ENCODE measurements around the gene PGM1. TPM values are rescaled to one million over a fixed set of nuclear protein-coding genes. Genes with fewer than 3 reads are reported as not detected.

Gene PGM1
- total and polyA plus RNA-seq, 7 experiments from 2014 or later, result 11.9 to 57.2 (median 16.8) TPM

DNA sequence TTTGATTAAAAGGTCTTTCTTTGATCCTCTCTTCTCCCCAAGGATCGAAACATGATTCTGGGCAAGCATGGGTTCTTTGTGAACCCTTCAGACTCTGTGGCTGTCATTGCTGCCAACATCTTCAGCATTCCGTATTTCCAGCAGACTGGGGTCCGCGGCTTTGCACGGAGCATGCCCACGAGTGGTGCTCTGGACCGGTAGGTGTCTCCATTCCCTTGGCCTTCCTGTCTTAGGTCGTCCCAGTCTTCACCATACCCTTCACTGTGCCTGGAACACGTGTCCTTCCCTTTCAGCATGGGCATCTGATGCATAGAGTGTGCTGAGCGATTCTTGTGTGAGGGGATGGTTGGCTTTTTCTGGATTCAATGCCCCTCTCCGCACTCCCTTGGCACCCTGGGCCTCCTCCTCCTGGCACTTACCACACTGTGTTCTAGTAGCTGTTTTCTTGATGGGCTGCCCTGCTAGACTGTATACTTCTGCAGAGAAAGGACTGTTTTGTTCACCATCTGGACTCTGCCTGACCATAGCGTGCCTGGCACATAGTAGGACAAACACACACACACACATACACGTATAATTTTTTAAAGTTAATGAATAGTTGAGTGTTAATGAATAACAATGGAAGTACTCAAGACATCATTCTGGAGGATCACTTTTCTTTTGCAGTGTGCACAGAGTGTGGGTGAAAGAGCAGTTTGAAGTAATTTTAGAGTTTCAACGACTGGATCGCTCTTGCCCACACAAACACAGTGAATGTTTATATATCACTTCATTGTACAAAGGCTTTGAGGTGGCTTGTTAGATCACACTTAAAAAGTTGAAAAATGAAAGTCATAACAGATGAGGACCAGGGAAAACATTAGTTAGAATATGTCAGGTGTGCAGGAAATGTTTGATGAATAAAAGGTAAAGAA is 43.2 kb downstream of the PGM1 start:
- Mint-ChIP-seq H3K4me1 (peaks cover 0 to 25% (median 7%) of the 10 kb centered on the region in 7 donors), H3K27me3 (no peaks in the 10 kb centered on the region), H3K27ac (peak overlapping the region in 3 of 9 donors; percentile 1 to 36 (median 23)), H3K36me3 (peaks cover 21 to 87% (median 40%) of the 10 kb centered on the region in 5 donors), H3K4me3 (no peak overlapping the region), H3K9me3 (no peaks in the 10 kb centered on the region)
- ATAC-seq (no peak), DNase-seq (no peak)
- ChIA-PET POLR2A (no interaction called here), CTCF (no interaction called here)
- H3K4me3 ChIP-seq (ENCODE audit: low read length), result no peak overlapping the region
- H3K4me1 ChIP-seq (ENCODE audit: control insufficient read depth in 2 of 2, insufficient read depth in 2 of 2, low read length in 2 of 2), result no peaks in the 10 kb centered on the region
- intact Hi-C loops (cut with micrococcal nuclease), result loop anchor here in 1 of 2 donors (2.0 kb wide), 1 partner anchor 14 kb away; no protein-coding TSS in a partner anchor
- no peaks in the 10 kb centered on the region for H3K9me3 ChIP-seq (ENCODE audit: control insufficient read depth in 2 of 3, low read length in 3 of 3)
- H3K36me3 ChIP-seq (ENCODE audit: control insufficient read depth in 2 of 3, insufficient read depth in 3 of 3, low read length in 3 of 3), result peaks cover 0 to 58% (median 0%) of the 10 kb centered on the region in 3 experiments
- H3K27me3 ChIP-seq (ENCODE audit: control insufficient read depth in 2 of 2, insufficient read depth in 2 of 2, low read length in 2 of 2), result no peaks in the 10 kb centered on the region
- H3K27ac ChIP-seq (ENCODE audit: low read depth, low read length), result no peak overlapping the region

DNA sequence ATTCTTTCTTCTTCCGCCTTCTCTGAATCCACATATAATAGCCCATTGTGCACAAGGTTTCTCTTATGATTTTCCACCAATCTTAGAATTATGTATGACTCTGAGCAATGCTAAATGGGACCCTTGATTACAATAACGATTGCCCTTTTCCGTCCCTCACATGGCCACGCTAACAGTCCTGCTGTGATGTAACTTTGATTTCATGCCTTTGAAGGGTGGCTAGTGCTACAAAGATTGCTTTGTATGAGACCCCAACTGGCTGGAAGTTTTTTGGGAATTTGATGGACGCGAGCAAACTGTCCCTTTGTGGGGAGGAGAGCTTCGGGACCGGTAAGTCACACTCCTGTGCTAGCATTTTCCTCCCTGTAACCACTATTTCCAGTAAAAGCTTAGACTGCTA is 45.3 kb downstream of the PGM1 start:
- ChIA-PET POLR2A (interaction anchor here (0.6 kb wide), 1 partner anchor 13 kb away, joined by 3 read pairs; no protein-coding TSS in a partner anchor), CTCF (no interaction called here)
- H3K4me1 Mint-ChIP-seq, result peaks cover 0 to 15% (median 7%) of the 10 kb centered on the region in 7 donors
- Histone ChIP-seq H3K27ac (ENCODE audit: low read depth, low read length) (no peak overlapping the region), H3K4me1 (ENCODE audit: control insufficient read depth in 2 of 2, insufficient read depth in 2 of 2, low read length in 2 of 2) (no peaks in the 10 kb centered on the region), H3K27me3 (ENCODE audit: control insufficient read depth in 2 of 2, insufficient read depth in 2 of 2, low read length in 2 of 2) (no peaks in the 10 kb centered on the region), H3K36me3 (ENCODE audit: control insufficient read depth in 2 of 3, insufficient read depth in 3 of 3, low read length in 3 of 3) (peaks cover 0 to 55% (median 0%) of the 10 kb centered on the region in 3 experiments), H3K9me3 (ENCODE audit: control insufficient read depth in 2 of 3, low read length in 3 of 3) (no peaks in the 10 kb centered on the region), H3K4me3 (ENCODE audit: low read length) (no peak overlapping the region)
- H3K27ac Mint-ChIP-seq, result no peak overlapping the region
- ATAC-seq (no peak), DNase-seq (no peak)
- no peak overlapping the region for H3K4me3 Mint-ChIP-seq
- no peaks in the 10 kb centered on the region for H3K9me3 Mint-ChIP-seq
- intact Hi-C loops (cut with micrococcal nuclease), result no loop called here
- no peaks in the 10 kb centered on the region for H3K27me3 Mint-ChIP-seq
- peaks cover 13 to 82% (median 46%) of the 10 kb centered on the region in 5 donors for H3K36me3 Mint-ChIP-seq

DNA sequence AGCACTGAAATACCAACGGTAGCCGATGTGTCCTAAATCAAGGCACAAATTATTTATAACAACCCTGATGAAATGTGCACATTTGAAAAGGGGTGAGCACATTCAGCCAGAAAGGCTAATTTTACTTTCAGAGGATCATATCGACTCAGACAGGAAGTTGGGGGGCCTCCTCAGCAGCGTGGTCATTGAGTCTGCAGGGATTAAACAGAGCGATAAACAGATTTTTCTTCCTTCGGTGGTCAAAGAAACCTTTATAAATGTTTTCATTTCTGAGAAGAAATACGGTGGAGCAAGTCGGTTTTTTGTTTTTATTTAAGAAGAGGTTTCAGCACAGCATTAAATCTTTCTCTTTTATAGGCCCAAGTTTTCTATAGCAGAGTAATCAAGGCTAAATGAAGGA is 45.7 kb downstream of the PGM1 start:
- CTCF ChIA-PET, result no interaction called here
- Histone ChIP-seq H3K4me1 (ENCODE audit: control insufficient read depth in 2 of 2, insufficient read depth in 2 of 2, low read length in 2 of 2) (no peaks in the 10 kb centered on the region), H3K27ac (ENCODE audit: low read depth, low read length) (no peak overlapping the region), H3K36me3 (ENCODE audit: control insufficient read depth in 2 of 3, insufficient read depth in 3 of 3, low read length in 3 of 3) (peaks cover 0 to 57% (median 0%) of the 10 kb centered on the region in 3 experiments), H3K9me3 (ENCODE audit: control insufficient read depth in 2 of 3, low read length in 3 of 3) (no peaks in the 10 kb centered on the region), H3K27me3 (ENCODE audit: control insufficient read depth in 2 of 2, insufficient read depth in 2 of 2, low read length in 2 of 2) (no peaks in the 10 kb centered on the region), H3K4me3 (ENCODE audit: low read length) (no peak overlapping the region)
- peaks cover 0 to 15% (median 7%) of the 10 kb centered on the region in 7 donors for H3K4me1 Mint-ChIP-seq
- no peak for DNase-seq
- no peak overlapping the region for H3K27ac Mint-ChIP-seq
- intact Hi-C loops (cut with micrococcal nuclease), result no loop called here
- no peak for ATAC-seq
- POLR2A ChIA-PET, result interaction anchor here (0.6 kb wide), 1 partner anchor 12 kb away, joined by 3 read pairs; no protein-coding TSS in a partner anchor
- H3K36me3 Mint-ChIP-seq, result peaks cover 13 to 83% (median 50%) of the 10 kb centered on the region in 5 donors
- no peaks in the 10 kb centered on the region for H3K9me3 Mint-ChIP-seq
- H3K4me3 Mint-ChIP-seq, result no peak overlapping the region
- no peaks in the 10 kb centered on the region for H3K27me3 Mint-ChIP-seq

DNA sequence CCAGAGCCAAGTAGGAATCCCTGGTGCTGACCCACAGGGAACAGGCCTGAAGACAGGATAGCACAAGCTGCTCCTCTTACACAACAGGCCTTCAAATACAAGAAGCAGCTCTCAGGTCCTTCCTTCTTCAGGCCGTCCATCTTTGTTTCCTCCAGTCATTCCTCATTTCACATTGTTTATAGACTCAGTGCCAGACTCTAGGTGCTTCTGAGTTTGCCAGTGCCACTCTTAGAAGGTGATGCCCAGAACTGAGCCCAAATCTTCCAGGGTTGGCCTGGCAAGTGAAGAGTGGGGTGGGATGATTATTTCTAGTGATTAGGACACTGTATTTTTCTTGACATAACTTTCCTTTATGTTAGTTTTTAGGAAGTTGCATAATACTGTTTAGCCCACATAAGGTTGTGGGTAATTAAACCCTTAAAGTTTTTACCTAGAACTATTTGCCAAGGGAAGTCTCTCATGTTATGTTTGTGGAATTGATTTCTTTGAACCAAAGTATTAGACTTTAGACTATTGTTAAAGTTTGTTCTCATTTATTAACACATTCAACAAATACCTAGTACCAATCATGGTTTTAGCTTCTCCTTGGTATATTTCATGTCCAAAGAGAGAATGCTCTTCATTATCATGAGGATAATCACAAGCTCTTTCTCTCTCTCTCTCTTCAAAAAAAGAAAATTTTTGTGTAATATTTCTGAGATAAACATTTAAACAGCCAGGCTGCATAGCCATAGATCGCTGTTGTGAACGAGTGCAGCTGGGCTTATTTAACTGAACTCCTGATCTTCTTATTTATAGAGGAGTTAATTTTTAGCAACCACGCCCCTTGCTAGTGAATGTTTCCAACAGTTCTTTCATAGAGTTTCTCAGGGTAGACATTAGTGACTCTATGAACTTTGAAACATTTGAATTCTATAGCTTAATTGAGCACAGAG is 47.7 kb downstream of the PGM1 start:
- Histone ChIP-seq H3K27me3 (ENCODE audit: control insufficient read depth in 2 of 2, insufficient read depth in 2 of 2, low read length in 2 of 2) (no peaks in the 10 kb centered on the region), H3K27ac (ENCODE audit: low read depth, low read length) (no peak overlapping the region), H3K4me3 (ENCODE audit: low read length) (no peak overlapping the region), H3K36me3 (ENCODE audit: control insufficient read depth in 2 of 3, insufficient read depth in 3 of 3, low read length in 3 of 3) (peaks cover 0 to 48% (median 0%) of the 10 kb centered on the region in 3 experiments), H3K4me1 (ENCODE audit: control insufficient read depth in 2 of 2, insufficient read depth in 2 of 2, low read length in 2 of 2) (no peaks in the 10 kb centered on the region), H3K9me3 (ENCODE audit: control insufficient read depth in 2 of 3, low read length in 3 of 3) (no peaks in the 10 kb centered on the region)
- H3K4me1 Mint-ChIP-seq, result peaks cover 0 to 19% (median 7%) of the 10 kb centered on the region in 7 donors
- intact Hi-C loops (cut with micrococcal nuclease), result no loop called here
- CTCF ChIA-PET, result no interaction called here
- H3K27me3 Mint-ChIP-seq, result no peaks in the 10 kb centered on the region
- no peaks in the 10 kb centered on the region for H3K9me3 Mint-ChIP-seq
- DNase-seq (no peak), ATAC-seq (peak; percentile 38)
- H3K4me3 Mint-ChIP-seq, result no peak overlapping the region
- peaks cover 13 to 76% (median 53%) of the 10 kb centered on the region in 5 donors for H3K36me3 Mint-ChIP-seq
- POLR2A ChIA-PET, result interaction anchor here (0.6 to 1.3 kb wide), 3 partner anchors 10 to 850 kb away, joined by 3 read pairs; no protein-coding TSS in a partner anchor
- no peak overlapping the region for H3K27ac Mint-ChIP-seq

DNA sequence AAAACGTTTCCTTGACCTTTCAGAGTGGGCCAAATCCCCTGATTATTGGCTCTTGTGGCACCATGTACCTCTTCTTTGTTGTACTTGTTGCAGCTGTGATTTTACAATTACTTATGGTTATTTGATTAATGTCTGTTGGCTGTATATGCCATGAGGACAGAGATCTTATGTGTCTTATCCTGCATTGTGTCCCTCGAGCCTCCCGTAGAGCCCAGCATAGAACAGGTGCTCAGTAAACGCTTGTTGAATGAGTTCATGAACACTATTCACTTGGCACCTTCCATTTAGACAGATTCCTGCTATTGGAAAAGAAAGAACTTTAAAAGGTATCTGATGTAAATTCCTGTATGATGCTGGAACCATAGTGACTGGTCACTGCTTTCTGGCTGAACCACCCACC is 48.4 kb downstream of the PGM1 start:
- Histone ChIP-seq H3K27me3 (ENCODE audit: control insufficient read depth in 2 of 2, insufficient read depth in 2 of 2, low read length in 2 of 2) (no peaks in the 10 kb centered on the region), H3K4me1 (ENCODE audit: control insufficient read depth in 2 of 2, insufficient read depth in 2 of 2, low read length in 2 of 2) (no peaks in the 10 kb centered on the region), H3K9me3 (ENCODE audit: control insufficient read depth in 2 of 3, low read length in 3 of 3) (no peaks in the 10 kb centered on the region), H3K4me3 (ENCODE audit: low read length) (no peak overlapping the region), H3K27ac (ENCODE audit: low read depth, low read length) (no peak overlapping the region), H3K36me3 (ENCODE audit: control insufficient read depth in 2 of 3, insufficient read depth in 3 of 3, low read length in 3 of 3) (peaks cover 0 to 48% (median 0%) of the 10 kb centered on the region in 3 experiments)
- Mint-ChIP-seq H3K27ac (peak overlapping the region in 1 of 9 donors; percentile 17), H3K27me3 (no peaks in the 10 kb centered on the region), H3K9me3 (no peaks in the 10 kb centered on the region), H3K4me3 (no peak overlapping the region), H3K4me1 (peaks cover 0 to 21% (median 3%) of the 10 kb centered on the region in 7 donors), H3K36me3 (peaks cover 13 to 71% (median 50%) of the 10 kb centered on the region in 5 donors)
- ATAC-seq (no peak), DNase-seq (no peak)
- ChIA-PET CTCF (no interaction called here), POLR2A (interaction anchor here (1.3 kb wide), 1 partner anchor 9 kb away, joined by 3 read pairs; no protein-coding TSS in a partner anchor)
- intact Hi-C loops (cut with micrococcal nuclease), result no loop called here

DNA sequence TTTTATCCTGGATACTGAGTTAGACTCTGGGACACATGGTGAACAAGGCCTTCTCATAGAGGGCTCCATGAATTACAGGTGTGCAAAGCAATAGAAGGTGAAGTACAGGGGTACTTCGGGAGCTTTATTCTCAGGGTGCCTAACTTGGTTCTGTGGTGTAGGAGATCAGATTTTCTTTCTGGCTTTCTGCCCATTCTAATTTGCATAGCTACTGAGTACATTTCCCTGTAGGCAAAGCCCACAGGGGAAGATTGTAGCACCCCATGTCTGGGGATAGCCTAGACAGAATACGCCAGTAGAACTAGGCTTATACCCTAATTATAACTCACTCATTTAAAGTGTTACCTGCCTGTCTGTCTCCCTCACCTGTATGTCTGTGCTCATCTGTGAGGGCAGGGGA is 49.7 kb downstream of the PGM1 start:
- ChIA-PET POLR2A (no interaction called here), CTCF (no interaction called here)
- Mint-ChIP-seq H3K27ac (no peak overlapping the region), H3K36me3 (peaks cover 9 to 62% (median 41%) of the 10 kb centered on the region in 5 donors), H3K27me3 (no peaks in the 10 kb centered on the region), H3K9me3 (no peaks in the 10 kb centered on the region), H3K4me1 (peaks cover 0 to 20% (median 0%) of the 10 kb centered on the region in 7 donors), H3K4me3 (no peak overlapping the region)
- no peaks in the 10 kb centered on the region for H3K27me3 ChIP-seq (ENCODE audit: control insufficient read depth in 2 of 2, insufficient read depth in 2 of 2, low read length in 2 of 2)
- H3K36me3 ChIP-seq (ENCODE audit: control insufficient read depth in 2 of 3, insufficient read depth in 3 of 3, low read length in 3 of 3), result peaks cover 0 to 36% (median 0%) of the 10 kb centered on the region in 3 experiments
- no peak overlapping the region for H3K4me3 ChIP-seq (ENCODE audit: low read length)
- H3K27ac ChIP-seq (ENCODE audit: low read depth, low read length), result no peak overlapping the region
- no peaks in the 10 kb centered on the region for H3K4me1 ChIP-seq (ENCODE audit: control insufficient read depth in 2 of 2, insufficient read depth in 2 of 2, low read length in 2 of 2)
- no peaks in the 10 kb centered on the region for H3K9me3 ChIP-seq (ENCODE audit: control insufficient read depth in 2 of 3, low read length in 3 of 3)
- DNase-seq (no peak), ATAC-seq (no peak)
- intact Hi-C loops (cut with micrococcal nuclease), result no loop called here

All from naive thymus-derived CD4-positive, alpha-beta T cell (primary cell).